ENCODE results near the gene RAB40C. TPM values are rescaled to one million over a fixed set of nuclear protein-coding genes. Genes with fewer than 3 reads are reported as not detected.

RAB40C gene
- 12.0 to 18.7 TPM (median 17.9 TPM) in 5 replicates for total RNA-seq (2022; extraction: Qiagen RNA extraction)

GRCh38 chr16:589658-590187 lies at the start of gene RAB40C:
Gene RAB40C (plus strand): TSS chr16:590066. CDS start chr16:590292, 226 bp downstream.

DNA sequence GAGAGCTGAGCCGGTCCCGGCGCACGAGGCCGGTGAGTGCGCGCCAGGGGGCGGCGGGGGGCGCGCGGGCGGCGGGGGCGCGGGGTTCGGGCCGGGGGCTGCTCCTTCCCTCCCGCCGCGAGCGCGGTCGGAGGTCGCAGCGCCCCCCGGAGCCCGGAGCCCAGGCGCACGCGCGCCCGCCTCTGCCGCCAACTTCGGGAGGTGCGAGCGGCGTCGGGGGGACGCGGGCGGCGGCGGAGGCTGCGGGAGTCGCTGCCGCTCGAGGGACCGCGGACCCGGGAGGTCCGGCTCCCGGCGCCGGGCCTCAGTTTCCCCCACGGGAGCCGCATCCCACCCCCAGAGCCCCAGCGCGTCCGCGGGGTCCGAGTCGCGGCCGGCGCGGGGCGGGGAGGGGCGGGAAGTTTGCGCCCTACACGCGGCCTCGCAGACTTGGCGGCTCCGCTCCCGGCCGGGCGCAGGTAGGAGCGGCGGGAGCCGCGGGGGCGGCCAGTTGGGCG lies 29.6 kb upstream of the RAB40C start, which contains the start of gene PRR35:
TSS of gene PRR35 (plus strand) at position 191 of the 497 bp plus-strand sequence. CDS start 2,901 bp downstream, outside the sequence.

DNA sequence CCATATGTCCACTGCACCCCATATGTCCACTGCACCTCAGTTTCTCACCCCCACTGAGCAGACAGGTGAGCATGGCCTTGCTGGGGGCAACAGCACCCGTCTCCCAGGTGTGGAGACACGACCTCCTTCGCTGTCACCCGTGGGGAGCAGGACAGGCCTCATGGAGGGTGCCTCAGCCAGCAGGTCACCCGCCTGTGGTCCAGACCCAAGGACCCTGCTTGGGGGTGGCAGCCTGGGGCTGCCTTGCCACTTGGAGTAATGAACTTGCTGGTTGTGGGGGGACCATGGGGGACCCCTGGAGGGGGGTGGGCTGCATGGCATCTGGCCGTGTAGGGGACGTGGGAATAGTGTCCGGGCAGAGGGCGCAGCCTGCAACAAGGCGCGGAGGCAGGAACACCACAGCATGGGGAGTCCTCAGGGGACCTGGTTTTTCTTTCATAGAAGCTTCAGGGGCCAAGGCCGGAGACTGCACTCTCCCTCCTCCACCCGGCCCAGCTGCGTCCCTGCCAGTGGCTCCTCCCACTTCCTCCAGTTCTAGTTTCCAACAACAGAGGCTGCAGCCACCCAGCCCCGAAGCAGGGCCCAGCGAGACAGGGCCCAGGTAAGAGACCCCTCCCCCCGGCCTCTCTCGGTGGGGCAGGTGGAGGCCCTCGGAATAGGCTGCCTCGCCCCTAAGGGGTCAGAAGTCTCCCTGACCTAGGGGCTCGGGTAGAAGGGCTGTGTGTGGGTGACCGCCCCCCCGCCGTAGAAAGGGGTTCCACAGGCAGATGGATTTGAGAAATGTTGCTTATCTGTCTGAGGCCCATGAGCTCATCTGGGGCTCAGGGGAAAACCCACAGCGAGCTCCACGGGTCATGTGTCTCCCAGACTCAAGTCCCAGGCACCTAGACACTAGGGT lies 23.1 kb upstream of the RAB40C start, which contains the start of gene NHLRC4:
TSS of gene NHLRC4 (plus strand) at position 531 of the 898 bp plus-strand sequence. CDS start 1,043 bp downstream, outside the sequence.

GRCh38 chr16:569445-570254 lies 20.2 kb upstream of the RAB40C start, which contains the start of gene PIGQ:
Gene PIGQ (plus strand): TSS chr16:569968. CDS start chr16:574075, 4,107 bp downstream.

GRCh38 chr16:630815-631405 lies 41.0 kb downstream of the RAB40C start, which contains the start of gene WFIKKN1:
Gene WFIKKN1 (plus strand): TSS chr16:630985. CDS start chr16:631254, 269 bp downstream.

DNA sequence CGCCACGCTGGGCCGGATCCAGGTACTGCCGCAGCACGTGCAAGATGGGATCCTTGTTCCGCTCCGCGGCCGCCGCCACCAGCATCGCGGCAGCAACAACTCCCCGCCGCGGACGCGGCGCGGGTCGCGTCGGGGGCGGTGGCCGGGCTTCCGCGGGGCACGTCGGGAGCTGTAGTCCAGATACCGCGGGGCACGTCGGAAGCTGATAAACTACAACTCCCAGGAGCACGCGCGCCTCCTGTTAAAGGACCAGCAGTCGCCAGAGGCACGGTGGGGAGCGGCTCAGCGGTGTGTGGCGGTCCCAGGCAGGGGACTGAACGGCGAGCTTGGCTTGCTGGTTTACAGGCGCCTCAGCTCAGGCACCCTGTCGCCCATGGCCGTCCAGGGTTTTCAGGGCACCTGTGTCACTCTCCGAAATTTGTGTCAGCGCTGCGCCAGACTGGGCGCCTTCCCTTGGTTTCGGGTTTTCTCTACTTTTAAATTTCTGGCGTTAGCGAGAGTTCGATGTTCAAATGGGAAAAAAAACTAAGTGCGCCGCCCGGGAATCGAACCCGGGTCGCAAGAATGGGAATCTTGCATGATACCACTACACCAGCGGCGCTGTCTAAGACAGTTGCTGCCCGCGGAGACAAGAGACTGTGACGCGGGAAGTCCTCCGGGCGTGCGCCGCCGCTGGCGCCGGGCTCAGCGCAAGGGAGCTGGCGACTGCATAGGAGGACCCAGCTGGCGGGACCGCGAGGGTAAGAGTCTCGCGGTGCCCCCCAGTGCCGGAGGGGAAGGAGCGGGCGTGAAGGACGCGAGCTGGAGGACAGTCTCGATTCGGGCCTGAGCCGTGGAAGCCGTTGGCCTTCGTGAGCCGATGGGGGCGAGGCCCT lies 46.6 kb downstream of the RAB40C start, which contains the start of gene METTL26:
TSS of gene METTL26 (minus strand) at position 100 of the 875 bp plus-strand sequence. CDS start at position 85, 15 bp downstream.

GRCh38 chr16:641326-642188 lies 51.7 kb downstream of the RAB40C start, which contains the start of gene MCRIP2:
Gene MCRIP2 (plus strand): TSS chr16:641828. CDS start chr16:641992, 164 bp downstream.

DNA sequence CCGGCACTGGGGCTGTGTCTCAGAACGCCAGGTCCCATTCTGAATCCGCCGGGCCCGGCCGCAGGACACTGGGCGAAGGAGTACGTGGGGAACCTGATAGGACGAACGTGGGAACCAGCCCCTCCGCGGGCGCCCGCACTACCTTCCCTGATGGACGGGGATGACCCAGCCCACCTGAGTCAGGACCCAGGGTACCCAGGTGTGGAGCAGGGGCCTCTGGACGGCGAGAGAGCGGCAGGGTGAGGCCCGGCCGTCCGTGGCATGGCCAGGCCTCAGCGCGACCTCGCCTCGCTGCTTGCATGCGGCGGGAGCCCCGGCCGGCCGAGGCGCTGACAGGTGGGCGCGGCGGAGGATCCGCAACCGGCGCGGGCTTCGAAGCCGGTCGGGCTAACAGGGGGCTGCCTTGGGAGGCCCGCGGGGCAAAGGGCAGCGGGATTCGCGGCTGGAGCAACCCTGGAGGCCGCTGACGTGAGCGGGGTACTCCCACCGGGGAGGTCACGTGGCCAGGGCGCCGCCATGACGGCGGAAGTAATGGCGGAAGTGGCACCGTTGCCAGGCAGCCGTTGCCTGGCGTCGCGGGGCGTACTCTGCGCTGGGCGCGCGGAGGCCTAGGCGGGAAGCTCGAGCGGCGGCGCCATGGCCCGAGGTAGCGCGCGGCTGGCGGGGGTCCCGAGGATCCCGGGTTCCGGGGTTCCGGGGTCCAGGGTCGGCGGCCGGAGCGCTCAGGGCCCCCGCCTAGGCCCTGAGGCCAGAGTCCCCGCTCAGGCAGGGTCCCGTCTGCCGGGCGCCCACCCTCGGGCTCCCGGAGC lies 59.1 kb downstream of the RAB40C start, which contains the start of gene WDR90:
TSS of gene WDR90 (plus strand) at position 585 of the 809 bp plus-strand sequence. CDS start at position 637, 52 bp downstream.

DNA sequence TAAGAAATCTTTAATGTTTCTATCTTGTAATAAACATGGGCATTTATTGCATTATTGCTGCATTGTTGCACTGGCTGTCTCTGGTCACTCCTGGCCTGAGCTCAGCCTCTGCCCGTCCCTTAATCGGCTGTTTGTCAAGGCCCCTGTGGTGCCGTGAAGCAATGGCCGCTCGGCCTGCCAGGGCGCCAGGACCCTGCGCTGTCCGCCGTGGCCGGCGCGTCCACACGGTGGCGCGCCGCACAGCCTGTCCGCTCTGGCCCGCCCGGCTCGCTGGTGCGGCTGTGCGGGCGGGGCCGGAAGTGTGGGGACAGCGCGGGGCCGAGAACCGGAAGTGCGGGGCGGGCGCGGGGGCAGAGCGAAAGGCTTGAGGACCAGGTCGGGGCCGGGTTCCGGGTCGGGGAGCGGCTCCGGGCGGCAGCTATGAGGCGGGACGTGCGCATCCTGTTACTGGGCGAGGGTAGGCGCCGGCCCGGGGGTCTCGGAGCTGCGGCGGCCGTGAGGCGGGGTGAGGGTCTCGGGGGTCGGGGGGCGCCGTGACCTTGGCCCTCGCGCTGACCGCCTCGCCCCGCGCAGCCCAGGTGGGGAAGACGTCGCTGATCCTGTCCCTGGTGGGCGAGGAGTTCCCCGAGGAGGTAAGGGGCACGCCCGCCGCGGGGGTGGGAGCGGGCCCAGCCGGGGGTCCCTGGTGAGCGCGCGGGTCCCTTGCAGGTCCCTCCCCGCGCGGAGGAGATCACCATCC lies 78.1 kb downstream of the RAB40C start, which contains the start of gene RHOT2:
TSS of gene RHOT2 (plus strand) at position 353 of the 739 bp plus-strand sequence. CDS start at position 421, 68 bp downstream.

GRCh38 chr16:674968-675883 lies 85.4 kb downstream of the RAB40C start, which contains the start of gene RHBDL1:
Gene RHBDL1 (plus strand): TSS chr16:675671. CDS start chr16:675791, 120 bp downstream.

Other genes with a start within 250 kb of the RAB40C start
- 24.5 to 34.7 TPM (median 31.7 TPM) in 5 replicates for gene AXIN1, start 237.3 kb upstream of the RAB40C start, total RNA-seq (2022; extraction: Qiagen RNA extraction)
- gene MRPL28, start 219.5 kb upstream of the RAB40C start, total RNA-seq (2022; extraction: Qiagen RNA extraction): 121 to 139 TPM (median 132 TPM) in 5 replicates
- gene PGAP6, start 208.1 kb upstream of the RAB40C start, total RNA-seq (2022; extraction: Qiagen RNA extraction): 28.8 to 39.8 TPM (median 37.5 TPM) in 5 replicates
- 288 to 451 TPM (median 424 TPM) in 5 replicates for gene NME4, start 192.9 kb upstream of the RAB40C start, total RNA-seq (2022; extraction: Qiagen RNA extraction)
- 20.9 to 31.4 TPM (median 26.9 TPM) in 5 replicates for gene DECR2, start 188.2 kb upstream of the RAB40C start, total RNA-seq (2022; extraction: Qiagen RNA extraction)
- gene RAB11FIP3, start 164.4 kb upstream of the RAB40C start, total RNA-seq (2022; extraction: Qiagen RNA extraction): 22.9 to 30.3 TPM (median 25.1 TPM) in 5 replicates
- 39.5 to 81.2 TPM (median 72.0 TPM) in 5 replicates for gene CAPN15, start 62.4 kb upstream of the RAB40C start, total RNA-seq (2022; extraction: Qiagen RNA extraction)
- gene PRR35, start 29.7 kb upstream of the RAB40C start, total RNA-seq (2022; extraction: Qiagen RNA extraction): 0.09 to 0.24 TPM (median 0.20 TPM) in 5 replicates
- gene NHLRC4, start 23.1 kb upstream of the RAB40C start, total RNA-seq (2022; extraction: Qiagen RNA extraction): 0.06 to 0.26 TPM (median 0.19 TPM) in 5 replicates
- 26.9 to 42.7 TPM (median 40.1 TPM) in 5 replicates for gene PIGQ, start 20.1 kb upstream of the RAB40C start, total RNA-seq (2022; extraction: Qiagen RNA extraction)
- 0.08 to 0.23 TPM (median 0.12 TPM) in 5 replicates for gene WFIKKN1, start 40.9 kb downstream of the RAB40C start, total RNA-seq (2022; extraction: Qiagen RNA extraction)
- 80.9 to 144 TPM (median 141 TPM) in 5 replicates for gene METTL26, start 46.2 kb downstream of the RAB40C start, total RNA-seq (2022; extraction: Qiagen RNA extraction)
- 16.7 to 43.3 TPM (median 41.7 TPM) in 5 replicates for gene MCRIP2, start 51.8 kb downstream of the RAB40C start, total RNA-seq (2022; extraction: Qiagen RNA extraction)
- gene WDR90, start 59.3 kb downstream of the RAB40C start, total RNA-seq (2022; extraction: Qiagen RNA extraction): 16.0 to 32.2 TPM (median 30.2 TPM) in 5 replicates
- gene RHOT2, start 78.1 kb downstream of the RAB40C start, total RNA-seq (2022; extraction: Qiagen RNA extraction): 60.6 to 101 TPM (median 96.1 TPM) in 5 replicates
- 0.59 to 1.8 TPM (median 1.6 TPM) in 5 replicates for gene RHBDL1, start 85.6 kb downstream of the RAB40C start, total RNA-seq (2022; extraction: Qiagen RNA extraction)
- 86.5 to 131 TPM (median 118 TPM) in 5 replicates for gene STUB1, start 90.3 kb downstream of the RAB40C start, total RNA-seq (2022; extraction: Qiagen RNA extraction)
- 63.7 to 89.3 TPM (median 78.2 TPM) in 5 replicates for gene JMJD8, start 94.3 kb downstream of the RAB40C start, total RNA-seq (2022; extraction: Qiagen RNA extraction)
- gene WDR24, start 100.3 kb downstream of the RAB40C start, total RNA-seq (2022; extraction: Qiagen RNA extraction): 3.6 to 6.4 TPM (median 5.8 TPM) in 5 replicates
- 9.5 to 15.8 TPM (median 11.2 TPM) in 5 replicates for gene FBXL16, start 115.7 kb downstream of the RAB40C start, total RNA-seq (2022; extraction: Qiagen RNA extraction)
- gene METRN, start 125.1 kb downstream of the RAB40C start, total RNA-seq (2022; extraction: Qiagen RNA extraction): 73.6 to 219 TPM (median 212 TPM) in 5 replicates
- gene ANTKMT, start 131.1 kb downstream of the RAB40C start, total RNA-seq (2022; extraction: Qiagen RNA extraction): 29.5 to 66.7 TPM (median 62.5 TPM) in 5 replicates
- 4.4 to 8.3 TPM (median 6.5 TPM) in 5 replicates for gene CCDC78, start 136.4 kb downstream of the RAB40C start, total RNA-seq (2022; extraction: Qiagen RNA extraction)
- gene HAGHL, start 137.0 kb downstream of the RAB40C start, total RNA-seq (2022; extraction: Qiagen RNA extraction): 16.9 to 23.5 TPM (median 18.9 TPM) in 5 replicates
- 19.6 to 30.1 TPM (median 28.3 TPM) in 5 replicates for gene CIAO3, start 150.9 kb downstream of the RAB40C start, total RNA-seq (2022; extraction: Qiagen RNA extraction)
- 2.6 to 3.3 TPM (median 2.9 TPM) in 5 replicates for gene MSLN, start 170.7 kb downstream of the RAB40C start, total RNA-seq (2022; extraction: Qiagen RNA extraction)
- gene RPUSD1, start 198.3 kb downstream of the RAB40C start, total RNA-seq (2022; extraction: Qiagen RNA extraction): 34.6 to 64.0 TPM (median 51.9 TPM) in 5 replicates
- gene CHTF18, start 198.6 kb downstream of the RAB40C start, total RNA-seq (2022; extraction: Qiagen RNA extraction): 14.0 to 33.1 TPM (median 24.1 TPM) in 5 replicates
- gene GNG13, start 210.7 kb downstream of the RAB40C start, total RNA-seq (2022; extraction: Qiagen RNA extraction): not detected in 5 replicates

Data from A549 treated with Mapracorat at 1 μM for 4 hours (cell line).